ENCODE data around the gene CHTOP. TPM values are rescaled to one million over a fixed set of nuclear protein-coding genes. Genes with fewer than 3 reads are reported as not detected.

Gene CHTOP
- total and polyA plus RNA-seq, 2 of the 13 experiments (the other 11 are each of a cell fraction or from before 2014, with no cell fraction given), result 38.0 to 51.9 TPM

DNA sequence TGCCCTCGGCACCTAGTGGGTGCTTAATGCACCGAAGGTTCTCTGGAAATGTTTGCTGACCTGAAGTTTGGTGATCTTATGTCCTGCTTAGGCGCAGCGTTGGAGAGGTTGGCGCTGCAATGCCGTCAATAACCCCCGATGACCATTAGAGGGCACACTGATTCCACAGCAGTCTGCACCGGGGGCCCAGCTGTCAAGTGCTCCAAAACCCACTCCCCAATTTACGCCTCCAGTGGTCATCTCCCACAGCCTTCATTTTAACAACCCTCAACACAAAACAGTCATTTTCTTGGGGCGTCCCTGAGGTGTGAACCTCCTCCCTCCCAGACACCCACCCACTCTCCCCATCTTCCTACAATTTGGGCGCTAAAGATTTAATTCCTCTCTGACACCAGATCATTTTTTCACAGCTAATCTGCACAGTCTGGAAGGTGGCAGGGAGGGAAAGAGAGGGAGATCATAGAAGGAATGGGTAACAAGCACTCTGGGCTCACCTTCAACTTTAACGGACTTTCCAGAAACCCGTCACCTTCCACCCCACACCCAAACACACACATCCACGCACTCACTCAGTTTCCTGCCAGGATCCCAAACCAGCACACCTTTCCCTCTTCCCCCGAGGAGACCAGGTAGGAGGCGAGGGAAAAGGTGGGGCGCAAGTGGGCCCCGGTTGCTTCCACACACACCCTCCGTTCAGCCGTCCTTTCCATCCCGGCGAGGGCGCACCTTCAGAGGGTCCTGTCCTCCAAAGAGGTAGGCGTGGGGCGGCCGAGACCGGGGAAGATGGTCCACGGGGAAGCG is 44.1 kb downstream of the CHTOP start (continued):
- TF ChIP-seq, protein P1, sequence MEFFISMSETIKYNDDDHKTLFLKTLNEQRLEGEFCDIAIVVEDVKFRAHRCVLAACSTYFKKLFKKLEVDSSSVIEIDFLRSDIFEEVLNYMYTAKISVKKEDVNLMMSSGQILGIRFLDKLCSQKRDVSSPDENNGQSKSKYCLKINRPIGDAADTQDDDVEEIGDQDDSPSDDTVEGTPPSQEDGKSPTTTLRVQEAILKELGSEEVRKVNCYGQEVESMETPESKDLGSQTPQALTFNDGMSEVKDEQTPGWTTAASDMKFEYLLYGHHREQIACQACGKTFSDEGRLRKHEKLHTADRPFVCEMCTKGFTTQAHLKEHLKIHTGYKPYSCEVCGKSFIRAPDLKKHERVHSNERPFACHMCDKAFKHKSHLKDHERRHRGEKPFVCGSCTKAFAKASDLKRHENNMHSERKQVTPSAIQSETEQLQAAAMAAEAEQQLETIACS (CRISPR knock-in tag; IDR thresholded peaks at IDR 0.05), result no peak
- no peak for TF ChIP-seq ZNF232 (CRISPR knock-in tag; IDR thresholded peaks at IDR 0.05; ENCODE audit: borderline replicate concordance)

DNA sequence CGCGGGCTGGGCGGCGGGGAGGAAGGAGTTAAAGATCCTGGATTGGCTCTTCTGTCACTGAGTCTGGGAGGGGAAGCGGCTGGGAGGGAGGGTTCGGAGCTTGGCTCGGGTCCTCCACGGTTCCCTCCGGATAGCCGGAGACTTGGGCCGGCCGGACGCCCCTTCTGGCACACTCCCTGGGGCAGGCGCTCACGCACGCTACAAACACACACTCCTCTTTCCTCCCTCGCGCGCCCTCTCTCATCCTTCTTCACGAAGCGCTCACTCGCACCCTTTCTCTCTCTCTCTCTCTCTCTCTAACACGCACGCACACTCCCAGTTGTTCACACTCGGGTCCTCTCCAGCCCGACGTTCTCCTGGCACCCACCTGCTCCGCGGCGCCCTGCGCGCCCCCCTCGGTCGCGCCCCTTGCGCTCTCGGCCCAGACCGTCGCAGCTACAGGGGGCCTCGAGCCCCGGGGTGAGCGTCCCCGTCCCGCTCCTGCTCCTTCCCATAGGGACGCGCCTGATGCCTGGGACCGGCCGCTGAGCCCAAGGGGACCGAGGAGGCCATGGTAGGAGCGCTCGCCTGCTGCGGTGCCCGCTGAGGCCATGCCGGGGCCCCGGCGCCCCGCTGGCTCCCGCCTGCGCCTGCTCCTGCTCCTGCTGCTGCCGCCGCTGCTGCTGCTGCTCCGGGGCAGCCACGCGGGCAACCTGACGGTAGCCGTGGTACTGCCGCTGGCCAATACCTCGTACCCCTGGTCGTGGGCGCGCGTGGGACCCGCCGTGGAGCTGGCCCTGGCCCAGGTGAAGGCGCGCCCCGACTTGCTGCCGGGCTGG is 44.9 kb downstream of the CHTOP start, which contains the start of gene NPR1:
Gene NPR1, plus strand, starts transcription at position 170 of the 818 bp plus-strand sequence. Its CDS starts 421 bp downstream, at position 591.
- Histone ChIP-seq H3K4me2 (ENCODE audit: low read depth, low read length) (peak within 1 kb of the TSS; percentile 78), H3K9ac (ENCODE audit: insufficient read depth, low read depth, low read length) (peak within 1 kb of the TSS; percentile 2; the same call in 1 of the 2 replicates), H2AFZ (ENCODE audit: low read length) (no peak within 1 kb of the TSS), H4K20me1 (ENCODE audit: insufficient read depth, low read length) (no peaks in the 10 kb centered on the region), H3K9me3 (ENCODE audit: low read length) (no peaks in the 10 kb centered on the region), H3K4me1 (ENCODE audit: insufficient read depth, low read length) (peaks cover 25% of the 10 kb centered on the region), H3K4me3 (replicated peaks in 1 of 3; ENCODE audit: insufficient read depth in 1 of 3, low read depth in 2 of 3, low read length in 3 of 3) (peak within 1 kb of the TSS; percentile 52 to 72 (median 57)), H3K27ac (ENCODE audit: extremely low read length, insufficient read depth, low read length) (no peak within 1 kb of the TSS), H3K36me3 (replicated peaks in 1 of 2; ENCODE audit: control insufficient read depth in 1 of 2, insufficient read depth in 2 of 2, low read length in 2 of 2) (no peaks in the 10 kb centered on the region), H3K79me2 (ENCODE audit: insufficient read depth, low read length) (no peaks in the 10 kb centered on the region), H3K27me3 (ENCODE audit: control insufficient read depth in 1 of 2, insufficient read depth in 2 of 2, low read length in 2 of 2) (peaks cover 23 to 59% of the 10 kb centered on the region in 2 experiments)
- DNase-seq (ENCODE audit: low spot score) (no peak), FAIRE-seq (no peak), ATAC-seq (peak; percentile 75)
- intact Hi-C loops (cut with micrococcal nuclease; ENCODE audit: unreplicated experiment) (loop anchor here (5.0 kb wide), 1 partner anchor 309 kb away; the partner anchor contains the start of gene RAB13), in situ Hi-C loops (cut with HindIII; ENCODE audit: extremely low pct_ligation_motif_present, low pct_unique_long_range_greater_than_20kb) (loop anchor here (5.0 kb wide), 2 partner anchors 69 to 94 kb away; no protein-coding TSS in a partner anchor)
- ChIA-PET CTCF (ENCODE audit: low intra/inter-chr PET ratio, low total read pairs) (interaction anchor here (0.6 to 2.6 kb wide), 3 partner anchors 60 to 93 kb away, joined by 3 to 38 read pairs (median 11); no protein-coding TSS in a partner anchor), POLR2A (no interaction called here)
- BruUV-seq (replicated peaks), result no TSS peak
- WGBS (ENCODE audit: low lambda C conversion rate), result under 1% methylated on average over 35 of the region's 78 CpGs
- TF ChIP-seq TAF15 (IDR thresholded peaks at IDR 0.05; ENCODE audit: low read depth, low read length, poor library complexity, severe bottlenecking) (peak; percentile 55), ZNF883 (CRISPR knock-in tag; IDR thresholded peaks at IDR 0.05; ENCODE audit: not compliant biosample characterization) (peak; percentile 6), FOXC1 (CRISPR knock-in tag; IDR thresholded peaks at IDR 0.05; ENCODE audit: borderline replicate concordance) (0 out of 2 replicates have a peak, but pooled peaks have one; percentile 35), MLLT10 (CRISPR knock-in tag; IDR thresholded peaks at IDR 0.05) (no peak), NONO (IDR thresholded peaks at IDR 0.05) (no peak), NONO (CRISPR knock-in tag; conservative IDR thresholded peaks at IDR 0.05) (peak; percentile 45; the same call in 1 of the 2 replicates), SYNCRIP (IDR thresholded peaks at IDR 0.05; ENCODE audit: insufficient read depth, low read depth, low read length) (no peak)
- TF ChIP-seq, protein P2, sequence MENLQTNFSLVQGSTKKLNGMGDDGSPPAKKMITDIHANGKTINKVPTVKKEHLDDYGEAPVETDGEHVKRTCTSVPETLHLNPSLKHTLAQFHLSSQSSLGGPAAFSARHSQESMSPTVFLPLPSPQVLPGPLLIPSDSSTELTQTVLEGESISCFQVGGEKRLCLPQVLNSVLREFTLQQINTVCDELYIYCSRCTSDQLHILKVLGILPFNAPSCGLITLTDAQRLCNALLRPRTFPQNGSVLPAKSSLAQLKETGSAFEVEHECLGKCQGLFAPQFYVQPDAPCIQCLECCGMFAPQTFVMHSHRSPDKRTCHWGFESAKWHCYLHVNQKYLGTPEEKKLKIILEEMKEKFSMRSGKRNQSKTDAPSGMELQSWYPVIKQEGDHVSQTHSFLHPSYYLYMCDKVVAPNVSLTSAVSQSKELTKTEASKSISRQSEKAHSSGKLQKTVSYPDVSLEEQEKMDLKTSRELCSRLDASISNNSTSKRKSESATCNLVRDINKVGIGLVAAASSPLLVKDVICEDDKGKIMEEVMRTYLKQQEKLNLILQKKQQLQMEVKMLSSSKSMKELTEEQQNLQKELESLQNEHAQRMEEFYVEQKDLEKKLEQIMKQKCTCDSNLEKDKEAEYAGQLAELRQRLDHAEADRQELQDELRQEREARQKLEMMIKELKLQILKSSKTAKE (CRISPR knock-in tag; IDR thresholded peaks at IDR 0.05; ENCODE audit: borderline replicate concordance), result 0 out of 2 replicates have a peak, but pooled peaks have one; percentile 12
- TF ChIP-seq, protein P3, sequence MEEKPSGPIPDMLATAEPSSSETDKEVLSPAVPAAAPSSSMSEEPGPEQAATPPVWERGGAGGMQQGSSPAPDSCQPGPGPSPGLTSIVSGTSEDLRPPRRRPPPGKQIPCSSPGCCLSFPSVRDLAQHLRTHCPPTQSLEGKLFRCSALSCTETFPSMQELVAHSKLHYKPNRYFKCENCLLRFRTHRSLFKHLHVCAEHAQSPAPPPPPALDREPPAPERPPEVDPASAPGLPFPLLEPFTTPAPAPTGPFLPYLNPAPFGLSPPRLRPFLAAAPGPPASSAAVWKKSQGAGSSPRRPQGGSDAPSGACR (CRISPR knock-in tag; IDR thresholded peaks at IDR 0.05), result 0 out of 2 replicates have a peak, but pooled peaks have one; percentile 28
- TF ChIP-seq, protein P4, sequence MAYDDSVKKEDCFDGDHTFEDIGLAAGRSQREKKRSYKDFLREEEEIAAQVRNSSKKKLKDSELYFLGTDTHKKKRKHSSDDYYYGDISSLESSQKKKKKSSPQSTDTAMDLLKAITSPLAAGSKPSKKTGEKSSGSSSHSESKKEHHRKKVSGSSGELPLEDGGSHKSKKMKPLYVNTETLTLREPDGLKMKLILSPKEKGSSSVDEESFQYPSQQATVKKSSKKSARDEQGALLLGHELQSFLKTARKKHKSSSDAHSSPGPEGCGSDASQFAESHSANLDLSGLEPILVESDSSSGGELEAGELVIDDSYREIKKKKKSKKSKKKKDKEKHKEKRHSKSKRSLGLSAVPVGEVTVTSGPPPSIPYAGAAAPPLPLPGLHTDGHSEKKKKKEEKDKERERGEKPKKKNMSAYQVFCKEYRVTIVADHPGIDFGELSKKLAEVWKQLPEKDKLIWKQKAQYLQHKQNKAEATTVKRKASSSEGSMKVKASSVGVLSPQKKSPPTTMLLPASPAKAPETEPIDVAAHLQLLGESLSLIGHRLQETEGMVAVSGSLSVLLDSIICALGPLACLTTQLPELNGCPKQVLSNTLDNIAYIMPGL (CRISPR knock-in tag; IDR thresholded peaks at IDR 0.05; ENCODE audit: borderline replicate concordance in 1 of 2, low read depth in 1 of 2), result 0 out of 4 replicates have a peak, but pooled peaks of 1 of the 2 experiments have one; percentile 13

Measured in HepG2 (cell line).